HG03280 (cell line): ENCODE results near the gene TMEM178B.
A peak's percentile ranks its signal among the peaks of the same experiment; 100 is the strongest.
"Not testable (repeated sequence)": the region's sequence is repeated elsewhere in the genome, so short reads cannot be mapped to it uniquely, and the experiment has no call there.

Experiments
- ATAC-seq: cut with Tn5 transposase; IDR thresholded peaks from one replicate; pipeline ENCODE4 v1.9.1; 2021; ENCODE audit warnings: mild to moderate bottlenecking, moderate library complexity; ENCODE audit not compliant: unreplicated experiment

Gene TMEM178B

DNA sequence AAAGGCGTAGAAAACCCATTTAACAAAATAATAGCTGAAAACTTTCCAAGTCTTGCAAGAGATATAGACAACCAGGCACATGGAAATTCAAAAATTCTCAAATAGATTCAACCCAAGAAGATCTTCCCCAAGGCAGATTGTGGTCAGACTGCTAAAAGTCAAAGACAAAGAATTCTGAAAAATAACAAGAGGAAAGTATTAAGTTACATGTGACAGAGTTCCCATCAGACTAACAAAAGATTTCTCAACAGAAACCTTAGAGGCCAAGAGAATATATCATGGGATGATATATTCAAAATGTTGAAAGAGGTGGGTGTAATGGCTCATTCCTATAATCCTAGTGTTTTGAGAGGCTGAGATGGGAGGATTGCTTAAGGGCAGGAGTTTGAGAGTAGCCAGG is 59.8 kb downstream of the TMEM178B start:
- ATAC-seq, result no peak

DNA sequence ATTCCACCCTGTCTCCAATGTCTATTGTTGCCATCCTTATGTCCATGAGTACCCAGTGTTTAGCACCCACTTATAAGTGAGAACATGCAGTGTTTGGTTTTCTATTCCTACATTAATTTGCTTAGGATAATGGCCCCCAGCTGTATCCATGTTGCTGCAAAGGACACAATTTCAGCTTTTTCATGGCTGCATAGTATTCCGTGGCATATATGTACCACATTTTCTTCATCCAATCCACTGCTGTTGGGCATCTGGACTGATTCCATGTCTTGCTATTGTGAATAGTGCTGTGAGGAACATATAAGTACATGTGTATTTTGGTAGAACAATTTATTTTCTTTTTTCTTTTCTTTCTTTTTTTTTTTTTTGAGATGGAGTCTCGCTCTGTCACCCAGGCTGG is 68.2 kb downstream of the TMEM178B start:
- no peak for ATAC-seq

DNA sequence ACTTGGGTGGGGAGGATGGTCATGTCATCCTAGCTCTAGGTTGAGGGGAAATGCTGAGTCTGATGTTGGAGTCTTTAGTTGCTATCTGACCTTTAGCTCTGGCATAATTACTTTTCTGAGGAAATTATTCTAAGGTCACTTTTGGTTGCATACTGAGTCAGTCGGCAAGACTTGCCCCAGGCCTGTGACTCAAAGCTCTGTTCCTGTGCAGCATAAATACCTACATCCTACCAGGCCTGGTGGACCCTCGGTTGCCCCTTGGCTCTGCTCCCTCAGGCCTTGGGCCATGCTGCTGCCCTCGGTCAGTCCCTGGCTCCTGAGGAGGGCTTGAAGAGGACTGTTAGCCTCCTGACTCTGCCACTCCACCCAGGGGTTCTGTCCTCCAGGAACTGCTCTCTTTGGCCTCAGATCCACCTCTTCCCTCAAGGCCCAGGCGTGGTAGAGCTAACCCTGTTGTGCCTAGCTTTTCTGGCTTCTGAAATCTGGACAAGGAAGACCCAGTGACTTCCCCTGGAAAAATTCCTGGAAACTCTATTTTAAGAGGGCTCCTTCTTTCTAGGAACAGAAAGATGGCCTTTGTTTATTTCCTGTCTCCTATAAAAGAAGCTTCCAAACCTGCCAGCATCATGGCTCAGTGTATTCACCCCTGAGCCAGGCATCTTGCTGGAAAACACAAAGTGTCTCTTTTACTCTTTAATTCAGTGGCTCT is 71.2 kb downstream of the TMEM178B start:
- no peak for ATAC-seq

DNA sequence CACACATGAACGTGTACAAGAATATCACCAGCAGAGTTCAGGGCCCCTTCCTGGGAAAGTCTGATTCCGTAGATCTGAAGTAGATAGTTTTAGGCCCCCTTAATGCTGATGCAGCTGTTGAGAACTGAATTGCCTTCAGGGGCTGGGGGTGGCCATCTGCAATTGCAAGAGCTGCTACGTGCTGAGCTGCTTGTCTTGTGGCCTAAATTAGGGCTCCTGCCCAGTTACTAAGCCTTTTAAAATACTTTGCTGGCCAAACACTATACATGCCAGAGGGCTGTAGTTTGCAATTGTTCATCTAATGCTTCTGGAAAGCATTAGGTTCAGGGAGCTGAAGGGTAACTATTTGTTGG is 71.7 kb downstream of the TMEM178B start:
- ATAC-seq, result no peak

DNA sequence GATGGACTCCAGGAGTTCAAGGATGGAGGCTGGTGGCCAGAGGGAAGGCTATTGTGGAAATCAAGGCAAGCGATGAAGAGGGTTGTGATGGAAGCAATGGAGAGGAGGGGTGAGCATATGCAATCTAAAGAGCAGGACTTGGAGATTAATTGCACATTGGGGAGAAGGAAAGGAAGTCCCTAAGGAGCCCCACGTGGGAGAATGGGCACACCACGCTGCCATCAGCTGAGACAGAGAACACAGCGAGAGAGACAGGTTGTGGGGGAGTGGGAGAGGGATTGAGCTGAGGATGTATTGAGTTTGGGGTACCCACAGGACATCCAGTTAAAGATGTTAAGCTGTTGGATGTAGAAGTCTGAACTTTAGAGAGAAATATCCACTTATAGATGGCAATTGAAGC is 73.6 kb downstream of the TMEM178B start:
- no peak for ATAC-seq

DNA sequence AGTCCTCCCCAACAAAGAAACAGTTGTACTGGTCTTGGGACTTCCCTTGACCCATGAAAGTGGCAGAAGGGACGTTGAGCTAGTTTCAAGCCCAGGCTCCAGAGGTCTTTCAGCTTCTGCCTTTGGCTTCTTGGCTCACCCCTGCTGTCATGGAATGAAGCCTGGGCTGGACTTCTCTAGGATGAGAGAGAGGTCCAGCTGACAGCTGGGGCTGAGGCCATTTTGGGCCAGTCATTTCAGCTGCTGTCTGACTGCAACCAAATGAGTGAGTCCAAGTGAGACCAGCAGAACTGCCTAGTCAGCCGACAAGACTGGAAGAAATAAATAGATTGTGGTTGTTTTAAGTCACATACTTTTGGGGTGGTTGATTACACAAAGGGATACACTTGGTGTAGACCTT is 76.6 kb downstream of the TMEM178B start:
- ATAC-seq, result no peak

DNA sequence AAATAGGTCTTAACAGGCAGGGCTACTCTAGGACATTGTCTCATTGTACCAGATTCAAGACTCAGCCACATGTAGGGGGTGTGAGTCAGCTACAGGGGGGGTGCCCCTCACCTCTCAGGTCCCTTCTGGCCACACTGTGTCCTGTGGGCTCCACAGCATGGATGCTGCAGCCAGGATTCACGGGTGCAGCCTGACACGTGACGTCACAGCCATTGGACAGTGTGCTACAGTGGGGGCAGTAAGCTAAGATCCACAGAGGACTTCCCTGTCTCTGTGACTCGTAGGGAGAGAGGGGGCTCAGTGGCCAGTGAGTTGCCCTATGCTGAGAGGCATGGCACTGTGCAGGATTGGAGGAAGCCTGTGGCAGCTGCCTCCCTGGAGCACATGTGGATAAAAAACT is 77.9 kb downstream of the TMEM178B start:
- ATAC-seq, result no peak

DNA sequence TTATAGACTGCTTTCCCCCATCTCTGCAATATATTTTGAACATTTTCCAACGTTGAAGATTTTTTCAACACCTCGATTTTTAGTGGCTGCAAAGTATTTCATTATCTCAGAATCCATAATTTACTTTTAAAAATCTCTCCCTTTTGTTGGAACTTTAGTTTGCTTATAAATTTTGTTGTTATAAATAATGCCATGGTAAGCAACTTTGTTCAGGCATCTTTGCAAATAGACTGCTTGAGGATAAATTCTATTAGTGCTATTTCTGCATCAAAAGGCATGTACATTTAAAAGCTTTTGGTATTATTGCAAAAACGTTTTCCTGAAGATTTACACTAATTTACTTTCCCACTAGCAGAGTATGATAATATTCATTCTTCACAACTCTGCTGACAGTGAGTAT is 79.4 kb downstream of the TMEM178B start:
- no peak for ATAC-seq

DNA sequence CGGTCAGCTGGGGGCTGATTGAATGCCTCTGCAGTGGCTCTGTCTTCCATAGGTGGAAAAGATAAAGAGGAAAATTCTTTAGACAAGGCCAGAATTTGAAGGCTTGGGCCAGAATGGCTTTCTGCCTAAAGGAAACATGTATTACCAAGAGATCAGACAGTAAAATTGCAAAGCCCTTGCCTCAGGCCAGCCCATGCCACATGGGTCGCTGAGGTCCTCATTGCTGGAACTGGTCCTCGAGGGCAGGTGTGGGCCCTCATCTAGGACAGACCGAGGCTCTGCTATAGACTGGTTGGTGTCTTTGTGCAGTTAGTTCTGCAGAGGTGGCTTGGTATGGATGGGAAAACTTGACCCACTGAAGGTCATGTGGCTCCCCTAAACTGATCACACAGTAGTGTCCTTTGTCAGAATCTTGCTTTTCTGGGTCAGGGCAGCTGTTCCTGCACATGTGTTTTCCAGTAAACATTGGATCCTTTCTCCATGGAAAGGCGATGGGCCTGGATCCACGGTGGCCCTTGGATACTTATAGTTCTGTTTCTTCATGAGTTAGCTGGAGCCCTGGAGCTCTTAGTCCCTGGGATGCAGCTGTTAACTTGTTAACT is 80.4 kb downstream of the TMEM178B start:
- no peak for ATAC-seq

DNA sequence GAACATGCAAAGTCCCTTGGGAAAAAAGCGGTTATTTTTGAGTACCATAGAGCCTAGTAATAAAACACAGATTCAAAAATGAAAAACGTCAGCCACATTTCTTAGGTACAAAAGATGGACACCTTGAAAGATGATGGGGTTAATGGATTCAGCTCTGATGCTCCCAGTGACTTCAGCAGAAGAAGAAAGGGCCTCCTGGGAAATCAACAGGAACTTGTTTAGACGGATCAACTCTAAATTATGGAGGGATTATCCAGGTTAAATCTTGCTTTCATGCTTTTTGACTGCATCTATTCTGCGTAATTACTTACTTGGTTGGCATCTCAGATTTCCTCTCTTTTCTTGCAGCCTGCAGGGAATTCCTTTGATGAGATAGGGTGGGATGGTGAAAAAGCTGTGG is 82.5 kb downstream of the TMEM178B start:
- ATAC-seq, result no peak

DNA sequence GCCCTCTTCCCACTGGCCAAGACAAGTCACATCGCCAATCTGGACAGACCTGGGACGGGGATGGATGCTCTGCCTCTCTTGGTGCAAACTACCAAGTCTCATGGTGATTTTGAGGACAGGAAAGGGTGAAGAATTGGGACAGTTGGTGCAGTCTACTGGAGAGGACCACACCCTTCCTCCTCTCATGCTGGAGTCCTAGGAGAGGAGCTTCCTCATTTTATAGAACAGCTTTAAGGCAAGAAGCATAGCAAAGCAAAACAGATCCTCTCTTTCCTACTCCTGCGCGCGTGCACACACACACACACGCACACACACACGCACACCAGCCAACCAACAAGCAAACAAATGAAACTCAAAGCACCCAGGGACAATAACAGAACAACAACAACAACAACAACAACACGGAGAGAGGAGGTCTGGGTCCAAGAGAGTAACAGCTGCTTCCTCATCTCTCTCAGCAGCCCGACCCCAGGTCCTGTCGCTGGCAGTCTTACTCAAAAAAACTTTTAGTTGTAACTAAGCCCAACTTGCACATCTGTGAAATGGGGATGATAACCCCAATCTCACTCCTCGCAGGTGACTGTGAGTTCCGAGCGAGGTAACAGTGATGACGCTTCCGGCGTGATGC is 83.4 kb downstream of the TMEM178B start:
- no peak for ATAC-seq

DNA sequence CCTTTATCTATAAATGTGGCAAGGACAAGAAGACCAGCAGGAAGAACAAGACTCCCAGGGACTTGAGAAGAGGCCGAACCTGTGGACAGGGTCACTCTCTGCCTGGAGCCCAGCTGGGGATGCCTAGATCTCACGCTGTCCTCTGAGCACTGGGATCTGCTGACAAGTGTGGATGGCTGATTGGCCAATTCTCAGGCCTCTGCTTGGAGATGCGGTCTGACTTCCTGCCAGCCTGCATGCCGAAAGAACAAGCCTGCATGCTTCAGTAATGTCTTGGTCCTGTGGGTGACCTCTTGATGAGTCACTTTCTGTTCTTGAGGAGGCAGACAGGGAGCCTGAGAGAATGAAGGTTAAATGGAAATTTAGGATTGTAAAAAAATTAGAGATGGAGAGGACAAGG is 84.7 kb downstream of the TMEM178B start:
- peak; percentile 80 for ATAC-seq

DNA sequence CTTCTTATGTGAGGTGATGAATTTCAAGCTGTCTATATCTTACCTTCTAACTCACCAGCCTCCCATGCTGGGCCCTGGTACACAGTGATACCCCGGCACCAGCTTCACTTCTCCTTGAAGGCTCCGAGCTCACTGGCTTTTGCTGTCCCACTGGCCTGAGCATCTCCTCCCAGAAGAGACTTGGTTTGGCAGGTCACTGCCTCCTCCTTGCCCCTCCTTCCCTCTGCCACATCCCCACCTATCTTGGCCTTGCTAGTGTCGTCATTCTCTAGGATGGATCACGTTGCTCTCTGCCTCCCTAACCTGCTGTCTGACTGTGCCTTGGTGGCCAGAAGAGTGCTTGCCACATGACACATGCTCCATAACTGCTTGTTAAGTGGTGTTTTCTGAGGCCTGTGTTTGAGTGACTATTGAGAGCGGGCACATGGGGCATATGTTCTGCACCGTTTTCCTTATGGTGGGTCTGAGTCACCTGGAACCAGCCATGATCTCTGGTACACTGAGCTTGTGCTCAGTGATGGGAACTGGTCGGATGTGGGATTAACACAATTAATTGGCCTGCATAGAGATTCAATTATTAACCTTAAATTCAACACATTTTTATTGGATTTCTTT is 86.5 kb downstream of the TMEM178B start:
- ATAC-seq, result no peak

DNA sequence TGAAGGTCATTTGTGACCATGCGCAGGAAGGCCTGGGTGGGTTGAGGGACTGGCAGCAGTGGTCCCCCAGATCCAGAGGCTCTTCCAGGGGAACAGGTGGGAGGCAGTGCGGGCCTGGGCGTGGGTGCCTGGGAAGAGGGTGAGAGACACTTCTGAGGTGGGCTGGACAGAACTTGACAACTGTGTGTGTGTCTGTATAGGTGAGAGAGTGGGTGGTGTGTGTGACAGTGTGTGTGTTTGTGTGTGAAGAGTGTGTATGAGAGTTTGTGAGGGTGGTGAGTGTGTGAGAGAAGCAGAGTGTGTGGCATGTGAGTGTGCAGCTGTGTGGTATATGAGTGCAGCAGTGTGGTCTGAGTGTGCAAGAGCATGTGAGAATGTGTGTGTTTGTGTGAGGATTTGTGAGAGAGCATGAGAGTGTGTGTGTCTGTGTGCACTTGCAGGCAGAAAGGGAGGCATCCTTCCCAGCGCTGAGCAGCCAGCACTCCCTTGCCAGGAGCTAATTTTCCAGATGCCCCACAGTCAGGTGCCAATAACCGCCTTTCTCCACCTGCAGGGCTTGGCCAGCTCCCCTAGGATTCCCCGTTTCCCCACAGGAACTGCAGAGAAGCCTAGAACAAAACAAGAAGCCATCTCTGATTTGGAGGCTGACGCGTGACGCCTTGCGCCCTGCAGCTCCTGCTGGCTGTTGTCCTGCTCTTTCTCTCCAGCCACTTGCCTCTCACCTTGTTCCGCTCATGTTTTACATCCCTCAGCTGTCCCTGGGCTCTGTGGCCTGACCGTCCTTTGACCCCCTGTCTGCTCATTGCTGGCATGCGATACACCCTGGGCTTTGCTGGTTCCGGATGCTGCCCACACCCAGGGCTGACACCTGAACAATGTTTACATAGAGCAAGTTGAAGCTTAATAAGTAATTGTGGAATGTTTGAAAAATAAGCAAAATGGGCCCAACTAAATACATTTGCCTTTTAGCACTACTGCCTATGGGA is 88.0 kb downstream of the TMEM178B start:
- ATAC-seq, result no peak

DNA sequence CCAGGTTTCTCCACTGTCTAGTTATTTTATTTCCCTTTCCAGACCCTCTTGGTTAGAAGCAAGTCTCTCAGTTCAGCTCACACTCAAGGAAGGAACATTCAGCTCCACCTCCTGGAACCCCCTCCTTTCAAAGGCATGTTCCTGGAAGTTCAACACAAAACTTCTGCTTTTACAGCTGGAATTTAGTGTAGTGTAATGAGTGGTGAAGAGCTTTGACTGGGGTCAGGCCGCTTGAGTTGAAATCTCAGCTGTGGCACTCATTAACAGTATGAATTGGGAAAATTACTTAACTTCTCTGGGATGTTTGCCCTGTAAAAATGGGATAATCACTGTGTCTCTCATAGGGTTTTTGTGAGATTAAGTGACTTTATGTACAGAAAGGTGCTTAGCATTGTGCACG is 91.7 kb downstream of the TMEM178B start:
- ATAC-seq, result no peak

DNA sequence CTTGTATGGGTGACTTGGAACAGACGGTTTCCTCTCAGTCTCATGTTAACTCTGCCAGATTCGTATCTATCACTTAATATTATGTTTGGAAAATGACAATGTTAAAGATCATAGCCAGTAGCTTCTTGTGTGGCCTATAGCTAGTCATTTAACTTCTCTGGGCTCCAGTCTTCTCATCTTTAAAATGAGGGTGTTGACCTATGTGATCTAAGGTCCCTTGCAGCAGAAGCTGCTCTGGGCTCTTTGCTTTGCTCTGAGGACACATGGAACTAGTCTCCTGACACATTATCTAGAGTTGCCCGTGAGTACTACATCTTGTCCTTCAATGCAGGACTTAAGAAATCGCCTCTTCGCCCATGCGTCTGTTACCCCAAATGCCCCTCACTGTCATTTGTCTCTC is 93.1 kb downstream of the TMEM178B start:
- no peak for ATAC-seq

DNA sequence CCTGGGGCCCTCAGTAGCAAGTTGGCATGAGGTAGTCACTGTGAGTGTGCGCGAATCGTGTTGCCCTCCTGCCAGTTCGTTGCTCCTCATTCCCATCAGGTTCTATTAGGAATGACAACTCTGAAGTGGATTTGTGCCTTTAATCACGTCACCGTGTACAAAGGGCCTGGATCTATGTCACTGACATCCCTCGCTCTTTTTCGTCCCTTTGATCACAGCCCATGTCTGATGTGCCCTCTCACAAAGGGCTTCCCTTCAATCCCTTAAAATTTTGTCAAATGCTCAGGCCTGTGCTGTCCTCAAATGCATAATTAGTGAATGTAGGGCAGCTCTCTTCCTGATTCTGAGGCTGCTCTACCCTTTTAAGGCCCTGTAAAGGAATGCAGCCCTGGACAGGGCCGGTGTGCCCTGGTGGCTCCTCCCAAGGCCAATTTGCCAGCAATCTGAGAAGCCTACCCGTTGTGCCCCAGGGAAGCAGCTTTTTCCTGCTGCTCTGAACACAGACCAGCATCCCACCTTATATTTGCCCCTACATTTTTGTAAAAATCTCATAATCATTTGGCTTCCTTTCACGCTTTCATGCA is 93.6 kb downstream of the TMEM178B start:
- ATAC-seq, result no peak

DNA sequence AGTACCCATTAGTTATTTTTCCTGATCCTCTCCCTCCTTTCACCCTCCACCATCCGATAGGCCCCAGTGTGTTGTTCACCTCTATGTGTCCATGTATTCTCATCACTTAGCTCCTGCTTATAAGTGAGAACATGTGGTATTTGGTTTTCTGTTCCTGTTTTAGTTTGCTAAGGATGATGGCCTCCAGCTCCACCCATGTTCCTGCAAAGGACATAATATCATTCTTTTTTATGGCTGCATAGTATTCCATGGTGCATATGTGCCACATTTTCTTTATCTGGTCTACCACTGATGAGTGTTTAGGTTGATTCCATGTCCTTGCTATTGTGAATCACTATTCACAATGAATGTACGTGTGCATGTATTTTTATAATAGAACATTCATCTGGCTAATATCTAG is 95.3 kb downstream of the TMEM178B start:
- ATAC-seq, result not testable (repeated sequence)

DNA sequence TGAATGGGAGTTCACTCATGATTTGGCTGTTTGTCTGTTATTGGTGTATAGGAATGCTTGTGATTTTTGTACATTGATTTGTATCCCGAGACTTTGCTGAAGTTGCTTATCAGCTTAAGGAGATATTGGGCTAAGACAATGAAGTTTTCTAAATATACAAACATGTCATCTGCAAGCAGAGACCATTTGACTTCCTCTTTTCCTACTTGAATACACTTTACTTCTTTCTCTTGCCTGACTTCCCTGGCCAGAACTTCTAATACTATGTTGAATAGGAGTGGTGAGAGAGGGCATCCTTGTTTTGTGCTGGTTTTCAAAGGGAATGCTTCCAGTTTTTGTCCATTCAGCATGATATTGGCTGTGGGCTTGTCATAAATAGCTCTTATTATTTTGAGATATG is 101.9 kb downstream of the TMEM178B start:
- ATAC-seq, result not testable (repeated sequence)

DNA sequence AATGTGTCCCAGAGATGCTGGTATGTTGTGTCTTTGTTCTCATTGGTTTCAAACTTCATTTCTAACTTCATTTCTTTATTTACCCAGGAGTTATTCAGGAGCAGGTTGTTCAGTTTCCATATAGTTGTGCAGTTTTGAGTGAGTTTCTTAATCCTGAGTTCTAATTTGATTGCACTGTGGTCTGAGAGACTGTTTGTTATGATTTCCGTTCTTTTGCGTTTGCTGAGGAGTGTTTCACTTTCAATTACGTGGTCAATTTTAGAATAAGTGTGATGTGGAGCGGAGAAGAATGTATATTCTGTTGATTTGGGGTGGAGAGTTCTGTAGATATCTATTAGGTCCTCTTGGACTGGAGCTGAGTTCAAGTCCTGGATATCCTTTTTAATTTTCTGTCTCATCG is 103.3 kb downstream of the TMEM178B start:
- not testable (repeated sequence) for ATAC-seq
